Stimulated activated CD8-positive, alpha-beta memory T cell treated with anti-CD3 and anti-CD28 coated beads, Interleukin-4, amount 100 ng/mL, for 4 hours (primary cell): ENCODE measurements around the gene DDA1.
"Not testable (repeated sequence)": the region's sequence is repeated elsewhere in the genome, so short reads cannot be mapped to it uniquely, and the experiment has no call there.

Source experiments
- DNase-seq, 2 donors: peaks; one replicate each; pipeline ENCODE4 v3.0.0-alpha.2; 2020; ENCODE audit warnings: low read depth in 2 of 2, low spot score in 1 of 2

Gene DDA1

GRCh38 chr19:17341386-17341785 lies 32.0 kb downstream of the DDA1 start:
- no peak for DNase-seq

- no peak for DNase-seq
These were observed 32.5 kb downstream of the DDA1 start for GRCh38 chr19:17341845-17342244.

GRCh38 chr19:17346109-17346671 lies 36.8 kb downstream of the DDA1 start:
- DNase-seq, result peak; percentile 46 to 65

GRCh38 chr19:17347361-17347760 lies 38.0 kb downstream of the DDA1 start:
- no peak for DNase-seq

- DNase-seq, result no peak
These were observed 38.5 kb downstream of the DDA1 start for GRCh38 chr19:17347877-17348276.

GRCh38 chr19:17348700-17349099 lies 39.3 kb downstream of the DDA1 start:
- DNase-seq, result no peak

GRCh38 chr19:17351815-17352435 lies 42.6 kb downstream of the DDA1 start:
- no peak for DNase-seq

GRCh38 chr19:17352608-17353280 lies 43.4 kb downstream of the DDA1 start:
- no peak for DNase-seq

GRCh38 chr19:17353386-17353785 lies 44.0 kb downstream of the DDA1 start:
- DNase-seq, result no peak

GRCh38 chr19:17357078-17357666 lies 47.8 kb downstream of the DDA1 start:
- DNase-seq, result no peak

GRCh38 chr19:17357724-17358123 lies 48.4 kb downstream of the DDA1 start:
- DNase-seq, result no peak

GRCh38 chr19:17358395-17358794 lies 49.0 kb downstream of the DDA1 start:
- DNase-seq, result no peak

- no peak for DNase-seq
These were observed 50.8 kb downstream of the DDA1 start for GRCh38 chr19:17359905-17360800.

GRCh38 chr19:17363852-17364605 lies 54.7 kb downstream of the DDA1 start:
- not testable (repeated sequence) for DNase-seq

- DNase-seq, result no peak
These were observed 56.0 kb downstream of the DDA1 start for GRCh38 chr19:17365361-17365760.

- DNase-seq, result no peak
These were observed 60.7 kb downstream of the DDA1 start for GRCh38 chr19:17370026-17370587.
